Stimulated activated CD4-positive, alpha-beta T cell treated with anti-CD3 and anti-CD28 coated beads, Interleukin-2, amount 100 ng/mL, for 24 hours (primary cell): Measurements from ENCODE around the gene CARD11.

Source experiments
- DNase-seq, 2 donors: peaks; one replicate each; pipeline ENCODE4 v3.0.0-alpha.2; 2020

Gene CARD11

GRCh38 chr7:2864204-2864985 is 179.3 kb downstream of the CARD11 start:
- no peak for DNase-seq

DNA sequence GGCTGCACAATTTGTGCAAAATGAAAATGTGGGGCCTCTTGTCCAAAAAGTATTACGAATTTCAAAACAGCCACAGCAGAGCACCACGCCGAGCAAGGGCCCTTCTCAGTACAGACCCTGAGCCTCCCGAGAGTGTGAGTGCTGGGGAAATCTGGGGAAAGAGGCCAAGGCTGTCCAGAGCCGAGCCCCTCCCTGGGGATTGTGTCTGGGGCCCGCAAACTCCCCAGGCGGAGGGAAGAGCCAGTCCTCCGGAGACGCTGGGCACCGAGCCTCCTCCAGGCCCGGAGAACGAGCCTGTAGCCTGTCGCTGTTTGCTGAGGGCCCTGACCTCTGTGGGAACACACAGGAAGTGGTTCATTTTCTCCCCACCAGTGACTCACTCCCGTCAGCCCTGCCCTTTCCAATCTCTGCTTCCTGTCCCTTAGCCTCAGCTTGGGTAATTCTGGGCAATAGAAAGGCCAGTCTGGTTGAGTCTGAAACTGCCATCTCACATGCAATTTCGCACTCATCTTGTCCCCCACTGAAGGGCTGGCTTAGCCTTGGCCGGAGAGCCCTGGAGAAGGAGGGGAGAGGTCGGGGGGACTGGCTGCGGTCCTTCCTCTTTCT is 180.1 kb downstream of the CARD11 start:
- DNase-seq: peak; percentile 73 to 75

- no peak for DNase-seq
Observed at GRCh38 chr7:2862831-2863361, 180.8 kb downstream of the CARD11 start.

DNA sequence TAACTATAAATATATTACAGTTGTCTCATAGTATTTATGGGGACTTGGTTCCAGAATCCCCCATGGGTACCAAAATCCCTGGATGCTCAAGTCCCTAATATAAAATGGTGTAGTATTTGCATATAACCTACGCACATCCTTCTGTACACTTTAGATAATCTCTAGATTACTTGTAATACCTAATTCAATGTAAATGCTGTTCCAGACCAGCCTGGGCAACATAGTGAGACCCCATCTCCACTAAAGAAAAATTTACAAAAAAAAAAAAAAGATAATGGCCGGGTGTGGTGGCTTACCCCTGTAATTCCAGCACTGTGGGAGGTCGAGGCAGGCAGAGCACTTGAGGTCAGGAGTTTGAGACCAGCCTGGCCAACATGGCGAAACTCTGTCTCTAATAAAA is 182.2 kb downstream of the CARD11 start:
- DNase-seq: no peak

- no peak for DNase-seq
Observed at GRCh38 chr7:2860627-2861133, 183.0 kb downstream of the CARD11 start.

DNA sequence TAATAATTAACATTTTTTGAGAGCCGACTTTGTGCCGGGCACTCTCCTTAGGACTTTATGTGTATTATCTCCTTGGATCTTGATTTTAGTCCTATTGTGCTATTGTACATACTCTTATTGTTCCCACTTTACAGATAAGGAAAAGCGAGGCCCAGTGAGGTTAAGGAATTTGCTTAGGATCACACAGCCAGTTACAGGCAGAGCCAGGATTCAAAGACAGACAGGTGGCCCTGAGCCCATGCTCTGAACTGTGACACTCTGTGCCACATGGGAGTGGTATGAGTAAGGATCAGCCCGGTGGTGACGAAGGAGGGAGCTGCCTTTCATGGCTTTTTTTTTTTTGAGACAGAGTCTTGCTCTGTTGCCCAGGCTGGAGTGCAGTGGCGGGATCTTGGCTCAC is 183.7 kb downstream of the CARD11 start:
- DNase-seq: no peak

- no peak for DNase-seq
Observed at GRCh38 chr7:2858621-2859020, 185.0 kb downstream of the CARD11 start.

GRCh38 chr7:2856388-2857169 is 187.1 kb downstream of the CARD11 start:
- no peak for DNase-seq
